PC-9 (cell line): ENCODE results near the gene TLR8. TPM values are rescaled to one million over a fixed set of nuclear protein-coding genes. Genes with fewer than 3 reads are reported as not detected.

ENCODE experiments used
- BruUV-seq: library from RNA; stranded (reverse); fragments of 400-500 nt; replicated peaks from 2 replicates; lab custom pipeline; 2021; lab: Mats Ljungman, UMichigan
- CTCF ChIA-PET: fragments of 300-600 bp; sonication (Branson Sonifier 250); formaldehyde crosslinking; loops from one replicate; lab custom pipeline; 2022; ENCODE audit warnings: antibody characterized with exemption; lab: Charles Lee
- POLR2A ChIA-PET: fragments of 300-600 bp; sonication (Branson Sonifier 250); formaldehyde crosslinking; loops from one replicate; lab custom pipeline; 2022; ENCODE audit warnings: antibody characterized with exemption; ENCODE audit not compliant: unreplicated experiment; lab: Charles Lee
- DNase-seq, 2 experiments: peaks; one replicate each; pipeline versions ENCODE4 v3.0.0 to v3.0.0-alpha.2; 2015 to 2022; ENCODE audit warnings: mixed read lengths in 1 of 2
- H2AFZ ChIP-seq: fragments of 200-600 bp; sonication (generic); 2 replicates; pipeline ENCODE4 v1.8.1; 2017; ENCODE audit warnings: antibody characterized with exemption
- H3F3A ChIP-seq: fragments of 200-600 bp; sonication (generic); 2 replicates; pipeline ENCODE4 v1.8.1; 2017; ENCODE audit warnings: antibody characterized with exemption, mild to moderate bottlenecking, low read depth; ENCODE audit not compliant: insufficient read depth
- H3K27ac ChIP-seq: fragments of 200-600 bp; sonication (generic); 2 replicates; pipeline ENCODE4 v1.6.1; 2016; ENCODE audit warnings: mixed run types
- H3K27me3 ChIP-seq: fragments of 200-600 bp; sonication (generic); 2 replicates; pipeline ENCODE4 v1.6.1; 2016; ENCODE audit warnings: low read depth, mixed run types; ENCODE audit not compliant: insufficient read depth
- H3K36me3 ChIP-seq: fragments of 200-600 bp; sonication (generic); 2 replicates; pipeline ENCODE4 v1.6.1; 2016; ENCODE audit warnings: low read depth, mixed run types
- H3K4me1 ChIP-seq: fragments of 200-600 bp; sonication (generic); replicated peaks from 2 replicates; pipeline ENCODE4 v1.6.1; 2016; ENCODE audit warnings: mixed run types; ENCODE audit not compliant: insufficient read depth
- H3K4me2 ChIP-seq: fragments of 200-600 bp; sonication (generic); 2 replicates; pipeline ENCODE4 v1.6.1; 2017; ENCODE audit warnings: mixed run types
- H3K4me3 ChIP-seq: fragments of 200-600 bp; sonication (generic); 2 replicates; pipeline ENCODE4 v1.6.1; 2016; ENCODE audit warnings: mixed run types
- H3K79me2 ChIP-seq: fragments of 200-600 bp; sonication (generic); 2 replicates; pipeline ENCODE4 v1.6.1; 2017; ENCODE audit warnings: low read depth, mixed run types
- H3K9me2 ChIP-seq: fragments of 200-600 bp; sonication (generic); 2 replicates; pipeline ENCODE4 v1.8.1; 2017; ENCODE audit warnings: mild to moderate bottlenecking; ENCODE audit not compliant: insufficient read depth
- H3K9me3 ChIP-seq: fragments of 200-600 bp; sonication (generic); 2 replicates; pipeline ENCODE4 v1.8.1; 2016; ENCODE audit warnings: low read depth; ENCODE audit not compliant: insufficient read depth
- H4K20me1 ChIP-seq: fragments of 200-600 bp; sonication (generic); 2 replicates; pipeline ENCODE4 v1.8.1; 2017; ENCODE audit not compliant: insufficient read depth
- EZH2 ChIP-seq: fragments of 200-600 bp; sonication (generic); IDR thresholded peaks from 2 replicates; pipeline ENCODE4 v1.8.0; 2017; ENCODE audit warnings: antibody characterized with exemption, low read depth
- intact Hi-C: fragments of 100-400 bp; cut with micrococcal nuclease; formaldehyde crosslinking; loops from one replicate; pipeline ENCODE4 v1.10.0; 2022; ENCODE audit not compliant: unreplicated experiment
- total RNA-seq: library from RNA; stranded (reverse); gene quantifications from 2 replicates; pipeline ENCODE4 v1.2.3, GENCODE V29; 2021
- TF ChIP-seq, protein P1 (sequence below): fragments of 200-600 bp; sonication (generic); conservative IDR thresholded peaks from 2 replicates; pipeline ENCODE4 v1.6.1; 2017; ENCODE audit warnings: mixed run types, antibody characterized with exemption, mild to moderate bottlenecking, moderate library complexity

TLR8 gene
- total RNA-seq, 1 experiment from 2014 or later = not detected

DNA sequence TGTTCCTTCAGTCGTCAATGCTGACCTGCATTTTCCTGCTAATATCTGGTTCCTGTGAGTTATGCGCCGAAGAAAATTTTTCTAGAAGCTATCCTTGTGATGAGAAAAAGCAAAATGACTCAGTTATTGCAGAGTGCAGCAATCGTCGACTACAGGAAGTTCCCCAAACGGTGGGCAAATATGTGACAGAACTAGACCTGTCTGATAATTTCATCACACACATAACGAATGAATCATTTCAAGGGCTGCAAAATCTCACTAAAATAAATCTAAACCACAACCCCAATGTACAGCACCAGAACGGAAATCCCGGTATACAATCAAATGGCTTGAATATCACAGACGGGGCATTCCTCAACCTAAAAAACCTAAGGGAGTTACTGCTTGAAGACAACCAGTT lies 12.6 kb downstream of the TLR8 start:
- Histone ChIP-seq H3K4me2 (no peak overlapping the region), H4K20me1 (no peaks in the 10 kb centered on the region), H3K4me1 (no peaks in the 10 kb centered on the region), H3K36me3 (no peaks in the 10 kb centered on the region), H3K27ac (no peak overlapping the region), H3F3A (no peaks in the 10 kb centered on the region), H3K9me2 (no peaks in the 10 kb centered on the region), H3K4me3 (no peak overlapping the region), H3K79me2 (no peaks in the 10 kb centered on the region), H3K9me3 (no peaks in the 10 kb centered on the region), H3K27me3 (no peaks in the 10 kb centered on the region), H2AFZ (no peak overlapping the region)
- ChIA-PET CTCF (no interaction called here), POLR2A (no interaction called here)
- BruUV-seq = no TSS peak
- intact Hi-C loops = no loop called here
- TF ChIP-seq EZH2 = no peak
- TF ChIP-seq, protein P1, sequence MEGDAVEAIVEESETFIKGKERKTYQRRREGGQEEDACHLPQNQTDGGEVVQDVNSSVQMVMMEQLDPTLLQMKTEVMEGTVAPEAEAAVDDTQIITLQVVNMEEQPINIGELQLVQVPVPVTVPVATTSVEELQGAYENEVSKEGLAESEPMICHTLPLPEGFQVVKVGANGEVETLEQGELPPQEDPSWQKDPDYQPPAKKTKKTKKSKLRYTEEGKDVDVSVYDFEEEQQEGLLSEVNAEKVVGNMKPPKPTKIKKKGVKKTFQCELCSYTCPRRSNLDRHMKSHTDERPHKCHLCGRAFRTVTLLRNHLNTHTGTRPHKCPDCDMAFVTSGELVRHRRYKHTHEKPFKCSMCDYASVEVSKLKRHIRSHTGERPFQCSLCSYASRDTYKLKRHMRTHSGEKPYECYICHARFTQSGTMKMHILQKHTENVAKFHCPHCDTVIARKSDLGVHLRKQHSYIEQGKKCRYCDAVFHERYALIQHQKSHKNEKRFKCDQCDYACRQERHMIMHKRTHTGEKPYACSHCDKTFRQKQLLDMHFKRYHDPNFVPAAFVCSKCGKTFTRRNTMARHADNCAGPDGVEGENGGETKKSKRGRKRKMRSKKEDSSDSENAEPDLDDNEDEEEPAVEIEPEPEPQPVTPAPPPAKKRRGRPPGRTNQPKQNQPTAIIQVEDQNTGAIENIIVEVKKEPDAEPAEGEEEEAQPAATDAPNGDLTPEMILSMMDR = no peak
- DNase-seq = no peak

DNA sequence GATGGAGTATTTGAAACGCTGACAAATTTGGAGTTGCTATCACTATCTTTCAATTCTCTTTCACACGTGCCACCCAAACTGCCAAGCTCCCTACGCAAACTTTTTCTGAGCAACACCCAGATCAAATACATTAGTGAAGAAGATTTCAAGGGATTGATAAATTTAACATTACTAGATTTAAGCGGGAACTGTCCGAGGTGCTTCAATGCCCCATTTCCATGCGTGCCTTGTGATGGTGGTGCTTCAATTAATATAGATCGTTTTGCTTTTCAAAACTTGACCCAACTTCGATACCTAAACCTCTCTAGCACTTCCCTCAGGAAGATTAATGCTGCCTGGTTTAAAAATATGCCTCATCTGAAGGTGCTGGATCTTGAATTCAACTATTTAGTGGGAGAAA lies 13.2 kb downstream of the TLR8 start:
- no peak overlapping the region for H2AFZ ChIP-seq
- no peaks in the 10 kb centered on the region for H3K4me1 ChIP-seq
- H3K79me2 ChIP-seq = no peaks in the 10 kb centered on the region
- POLR2A ChIA-PET = no interaction called here
- H3K9me3 ChIP-seq = no peaks in the 10 kb centered on the region
- no peaks in the 10 kb centered on the region for H3K36me3 ChIP-seq
- DNase-seq = no peak
- no peaks in the 10 kb centered on the region for H3K9me2 ChIP-seq
- no peak overlapping the region for H3K27ac ChIP-seq
- intact Hi-C loops = no loop called here
- H3K4me3 ChIP-seq = no peak overlapping the region
- H4K20me1 ChIP-seq = no peaks in the 10 kb centered on the region
- no peak overlapping the region for H3K4me2 ChIP-seq
- BruUV-seq = no TSS peak
- no peaks in the 10 kb centered on the region for H3F3A ChIP-seq
- no peaks in the 10 kb centered on the region for H3K27me3 ChIP-seq
- CTCF ChIA-PET = no interaction called here
- TF ChIP-seq, protein P1 = no peak
- no peak for TF ChIP-seq EZH2

DNA sequence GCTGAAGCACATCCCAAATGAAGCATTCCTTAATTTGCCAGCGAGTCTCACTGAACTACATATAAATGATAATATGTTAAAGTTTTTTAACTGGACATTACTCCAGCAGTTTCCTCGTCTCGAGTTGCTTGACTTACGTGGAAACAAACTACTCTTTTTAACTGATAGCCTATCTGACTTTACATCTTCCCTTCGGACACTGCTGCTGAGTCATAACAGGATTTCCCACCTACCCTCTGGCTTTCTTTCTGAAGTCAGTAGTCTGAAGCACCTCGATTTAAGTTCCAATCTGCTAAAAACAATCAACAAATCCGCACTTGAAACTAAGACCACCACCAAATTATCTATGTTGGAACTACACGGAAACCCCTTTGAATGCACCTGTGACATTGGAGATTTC lies 14.6 kb downstream of the TLR8 start:
- Histone ChIP-seq H3K27ac (no peak overlapping the region), H3K79me2 (no peaks in the 10 kb centered on the region), H3K27me3 (no peaks in the 10 kb centered on the region), H3K9me2 (no peaks in the 10 kb centered on the region), H2AFZ (no peak overlapping the region), H3K36me3 (no peaks in the 10 kb centered on the region), H3K4me1 (no peaks in the 10 kb centered on the region), H3K4me2 (no peak overlapping the region), H3K9me3 (no peaks in the 10 kb centered on the region), H3F3A (no peaks in the 10 kb centered on the region), H3K4me3 (no peak overlapping the region), H4K20me1 (no peaks in the 10 kb centered on the region)
- TF ChIP-seq, protein P1 = no peak
- TF ChIP-seq EZH2 = no peak
- no peak for DNase-seq
- no TSS peak for BruUV-seq
- intact Hi-C loops = no loop called here
- ChIA-PET POLR2A (no interaction called here), CTCF (no interaction called here)
